COLO668 (cell line): ENCODE measurements around the gene MBOAT2.
"Not testable (repeated sequence)": the region's sequence is repeated elsewhere in the genome, so short reads cannot be mapped to it uniquely, and the experiment has no call there.

ENCODE experiments used
- DNase-seq: peaks from one replicate; lab custom pipeline; 2025; ENCODE audit not compliant: unreplicated experiment; lab: John Stamatoyannopoulos, UW

MBOAT2 gene

DNA sequence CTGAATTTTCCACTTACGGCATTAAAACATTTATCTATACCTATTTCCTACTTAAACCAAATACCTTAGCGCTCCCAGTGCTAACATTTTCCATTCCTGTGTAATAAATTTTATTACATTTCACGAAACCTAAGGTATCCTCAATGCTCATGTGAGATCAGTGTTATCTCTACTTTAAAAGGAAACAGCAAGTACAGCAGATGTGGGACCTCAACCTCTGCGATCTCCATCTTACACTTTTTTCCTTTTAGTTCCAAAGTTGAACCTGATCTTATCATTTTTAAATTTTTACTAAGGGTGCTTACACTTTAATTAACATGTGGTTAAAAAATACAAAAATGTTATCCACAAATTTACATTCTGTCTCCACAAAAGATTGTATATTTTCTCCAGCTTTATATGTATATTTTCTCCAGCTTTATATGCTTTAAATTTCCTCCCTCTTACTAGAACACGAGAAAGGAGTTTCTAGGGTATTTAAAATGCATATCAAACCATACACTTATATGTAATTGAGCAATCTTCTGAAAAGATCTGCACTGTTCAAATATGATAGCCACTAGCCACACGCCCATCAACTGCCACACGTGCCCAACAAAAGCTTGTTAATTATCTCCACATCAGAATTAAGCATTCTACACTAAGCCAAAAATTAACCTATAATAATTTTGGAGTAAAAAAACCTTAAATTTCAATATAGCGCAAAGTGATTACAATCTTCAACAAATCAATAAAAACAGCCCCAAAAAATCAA, 38.1 kb downstream of the MBOAT2 start:
- no peak for DNase-seq

DNA sequence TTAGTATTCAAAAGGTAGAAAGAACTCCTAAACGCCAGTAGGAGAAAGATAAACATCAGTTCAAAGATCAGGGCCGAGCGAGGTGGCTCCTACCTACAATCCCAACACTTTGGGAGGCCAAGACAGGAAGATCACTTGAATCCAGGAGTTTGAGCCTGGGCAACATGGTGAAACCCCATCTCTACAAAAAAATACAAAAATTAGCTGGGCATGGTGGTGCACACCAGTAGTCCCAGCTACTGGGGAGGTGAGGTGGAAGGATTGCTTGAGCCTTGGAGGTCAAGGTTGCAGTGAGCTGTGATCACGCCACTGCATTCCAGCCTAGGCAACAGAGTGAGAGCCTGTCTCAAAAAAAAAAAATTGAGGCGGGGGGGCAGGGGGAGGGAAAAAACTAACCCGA, 40.6 kb downstream of the MBOAT2 start:
- DNase-seq: no peak

DNA sequence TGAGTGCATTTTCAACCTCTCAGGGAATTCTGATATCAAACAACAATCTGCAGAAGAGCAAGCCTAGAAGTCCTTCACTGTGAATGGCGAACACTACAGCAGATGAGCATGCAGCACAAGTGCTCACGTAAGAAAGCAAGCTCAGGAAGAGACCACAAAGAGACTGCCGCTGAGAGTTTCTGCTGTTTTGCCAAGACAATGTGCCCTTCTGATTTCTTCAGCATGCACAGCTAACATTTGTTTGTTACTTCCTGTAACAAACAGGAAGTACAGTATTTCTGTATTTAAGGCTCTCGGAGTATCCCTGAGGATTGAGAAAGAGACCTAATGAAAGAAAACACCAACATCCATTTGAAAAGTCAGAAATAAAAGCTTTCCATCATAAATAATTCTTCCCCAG, 45.9 kb downstream of the MBOAT2 start:
- no peak for DNase-seq

DNA sequence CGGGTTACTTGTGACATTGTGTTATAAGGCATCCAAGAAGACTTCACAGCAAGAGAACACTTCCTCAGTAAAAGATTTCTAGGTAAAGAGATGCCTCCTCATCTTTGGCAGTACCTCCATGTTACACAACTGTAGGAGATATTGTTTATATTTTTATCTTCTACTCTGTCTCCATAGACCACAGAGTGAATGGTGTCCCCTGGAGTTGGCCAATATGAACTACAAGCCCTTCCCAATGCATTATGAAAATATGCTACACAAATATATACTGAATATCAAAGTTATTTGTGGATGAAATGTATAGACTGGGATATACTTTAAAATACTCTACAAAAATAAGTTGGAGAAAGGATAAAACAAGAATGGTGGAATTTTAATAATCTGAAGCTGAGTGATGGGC, 46.7 kb downstream of the MBOAT2 start:
- DNase-seq: no peak

DNA sequence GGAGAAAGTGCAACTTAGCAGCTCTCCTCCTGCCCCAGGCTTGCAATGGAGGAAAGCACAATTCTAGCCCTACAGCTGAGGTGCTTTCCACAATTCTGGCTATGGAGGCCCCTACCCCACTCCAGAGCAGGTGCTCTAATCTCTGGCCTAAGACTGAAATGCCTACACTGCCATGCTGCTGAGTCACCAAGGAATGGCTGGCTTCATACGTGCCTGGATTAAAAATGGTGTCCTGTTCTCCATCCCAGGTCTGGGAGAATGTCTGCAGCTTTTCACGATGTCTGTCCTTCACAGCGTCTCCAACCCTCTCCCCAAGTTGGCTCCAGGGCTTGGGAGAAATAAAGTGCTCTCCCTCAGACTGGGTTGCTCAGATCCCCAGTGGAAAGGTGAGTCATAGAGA, 48.5 kb downstream of the MBOAT2 start:
- DNase-seq: no peak

DNA sequence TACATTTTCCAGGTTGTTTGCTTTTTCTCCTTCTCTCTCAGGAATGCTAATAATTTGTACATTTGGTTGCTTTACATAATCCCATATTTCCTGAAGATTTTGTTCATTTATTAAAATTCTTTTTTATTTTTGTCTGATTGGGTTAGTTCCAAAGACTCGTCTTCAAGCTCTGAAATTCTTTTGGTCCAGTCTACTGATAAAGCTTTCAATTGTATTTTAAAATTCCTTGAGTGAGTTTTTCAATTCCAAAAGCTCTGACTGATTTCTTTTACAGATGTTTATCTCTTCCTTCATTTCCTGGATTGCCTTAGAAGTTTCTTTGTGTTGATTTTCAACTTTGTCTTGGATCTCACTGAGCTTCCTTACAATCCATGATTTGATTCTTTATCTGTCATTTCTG, 50.0 kb downstream of the MBOAT2 start:
- DNase-seq: no peak

DNA sequence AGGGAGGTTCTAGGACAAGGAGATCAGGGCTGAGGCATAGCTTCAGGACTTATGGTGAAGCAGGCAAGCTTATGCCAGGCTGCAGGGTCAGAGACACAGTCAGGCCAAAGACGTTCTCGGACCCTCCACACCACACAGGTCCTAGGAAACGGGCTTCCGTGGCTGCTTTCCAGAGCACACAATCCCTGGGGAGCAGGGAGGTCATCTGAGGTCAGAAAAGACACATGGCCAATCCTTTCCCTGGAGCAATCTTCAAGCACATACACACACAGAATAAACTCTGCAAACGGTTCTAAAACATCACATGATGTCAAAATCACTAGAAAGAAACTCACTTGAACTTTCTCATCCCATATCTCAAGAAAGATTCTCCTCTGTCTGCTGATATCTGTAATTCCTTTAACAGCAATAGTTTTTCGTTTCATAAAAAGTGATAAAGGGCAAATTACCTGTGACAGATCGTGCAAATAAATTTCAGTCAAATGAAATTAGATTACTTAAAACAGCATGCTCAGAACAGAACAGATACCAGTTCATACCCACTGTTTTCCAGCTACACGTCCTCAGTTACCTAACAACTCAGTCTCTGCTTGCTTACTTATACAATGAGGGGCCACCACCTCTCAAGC, 63.9 kb downstream of the MBOAT2 start:
- DNase-seq: no peak

DNA sequence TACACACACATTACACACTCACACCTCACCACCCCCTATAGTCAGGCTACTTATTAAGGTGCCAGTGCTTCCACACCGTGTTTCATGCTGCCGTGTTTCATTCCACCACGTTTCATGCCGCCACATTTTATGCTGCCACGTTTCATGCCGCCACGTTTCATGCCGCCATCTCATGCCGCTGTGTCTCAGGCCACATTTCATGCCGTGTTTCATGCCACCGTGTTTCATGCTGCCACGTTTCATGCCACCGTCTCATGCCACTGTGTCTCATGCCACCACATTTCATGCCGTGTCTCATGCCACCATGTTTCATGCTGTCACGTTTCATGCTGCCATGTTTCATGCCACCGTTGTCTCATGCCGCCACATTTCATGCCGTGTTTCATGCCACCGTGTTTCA, 65.1 kb downstream of the MBOAT2 start:
- no peak for DNase-seq

DNA sequence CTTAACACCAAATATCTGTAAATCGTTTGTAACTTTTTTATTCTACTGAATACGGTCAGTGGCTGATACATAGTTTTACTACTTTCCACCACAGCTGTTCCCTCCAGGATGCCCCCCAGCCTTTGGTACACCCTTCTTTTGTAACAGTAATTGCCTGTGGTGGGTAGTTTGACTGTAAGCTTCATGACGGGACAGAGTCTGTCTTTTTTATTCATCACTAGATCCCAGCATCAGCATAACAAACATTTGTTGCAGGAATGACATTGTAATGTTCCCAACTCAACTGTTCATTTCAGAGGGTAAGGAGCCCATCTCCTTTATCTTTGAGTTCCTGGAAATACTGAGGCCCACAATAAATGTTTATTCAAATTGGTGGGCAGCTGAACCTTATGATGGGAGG, 67.5 kb downstream of the MBOAT2 start:
- DNase-seq: no peak

DNA sequence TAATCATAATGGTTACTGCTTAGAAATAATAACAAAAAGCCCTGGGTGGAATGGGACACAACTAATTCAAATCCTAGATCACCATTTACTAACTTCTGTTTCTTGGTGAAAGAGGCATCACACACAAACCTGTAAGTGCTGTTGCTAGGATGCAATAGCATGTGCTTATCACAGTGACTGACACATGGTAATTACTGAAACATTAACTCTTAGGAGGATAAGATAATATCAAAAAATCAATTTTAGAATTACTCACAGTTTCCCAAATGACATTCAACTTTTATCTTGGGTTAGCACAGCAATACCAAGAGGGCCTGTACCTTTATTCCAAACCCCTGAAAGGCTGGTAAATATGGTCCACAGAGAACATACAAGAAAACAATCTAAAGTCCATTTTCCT, 69.1 kb downstream of the MBOAT2 start:
- DNase-seq: no peak

DNA sequence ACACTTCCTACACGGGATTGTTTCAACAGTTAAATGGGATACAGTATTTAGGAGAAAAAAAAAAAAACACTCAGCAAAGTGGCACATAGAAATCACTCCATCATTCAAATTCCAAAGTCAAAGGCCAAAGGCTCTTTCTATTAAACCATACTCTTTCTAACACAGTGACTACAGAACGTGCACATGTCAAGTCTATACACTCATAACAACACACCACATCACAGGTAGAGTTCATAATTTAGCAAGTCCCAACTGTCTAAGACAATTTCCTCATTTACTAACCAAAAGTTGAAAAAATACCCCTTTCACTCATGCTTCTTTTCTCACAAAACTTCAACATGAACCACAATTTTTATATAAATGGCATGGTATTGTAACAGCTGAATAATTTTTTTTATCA, 70.8 kb downstream of the MBOAT2 start:
- DNase-seq: no peak

DNA sequence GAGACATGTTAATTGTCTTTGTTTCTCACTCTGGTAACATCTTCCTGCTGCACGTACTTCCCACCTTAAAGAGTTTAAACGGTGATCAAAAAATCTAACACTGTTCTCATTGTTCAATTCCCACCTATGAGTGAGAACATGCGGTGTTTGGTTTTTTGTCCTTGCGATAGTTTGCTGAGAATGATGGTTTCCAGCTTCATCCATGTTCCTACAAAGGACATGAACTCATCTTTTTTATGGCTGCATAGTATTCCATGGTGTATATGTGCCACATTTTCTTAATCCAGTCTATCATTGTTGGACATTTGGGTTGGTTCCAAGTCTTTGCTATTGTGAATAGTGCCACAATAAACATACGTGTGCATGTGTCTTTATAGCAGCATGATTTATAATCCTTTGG, 73.3 kb downstream of the MBOAT2 start:
- DNase-seq: not testable (repeated sequence)

DNA sequence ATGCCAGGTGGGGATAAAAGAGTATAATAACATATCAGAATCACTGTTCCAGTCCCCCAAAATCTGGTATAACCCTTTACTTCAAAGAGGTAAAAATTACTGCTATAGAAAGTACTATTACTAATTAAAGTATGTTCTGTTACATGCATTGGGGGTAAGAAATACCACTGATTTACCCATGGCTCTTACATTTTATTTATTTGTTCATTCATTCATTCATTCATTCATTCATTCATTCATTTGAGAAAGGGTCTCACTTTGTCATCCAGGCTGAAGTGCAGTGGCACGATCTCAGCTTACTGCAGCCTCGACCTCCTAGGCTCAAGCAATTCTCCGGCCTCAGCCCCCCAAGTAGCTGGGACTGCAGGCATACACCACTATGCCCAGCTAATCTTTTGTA, 74.4 kb downstream of the MBOAT2 start:
- no peak for DNase-seq

DNA sequence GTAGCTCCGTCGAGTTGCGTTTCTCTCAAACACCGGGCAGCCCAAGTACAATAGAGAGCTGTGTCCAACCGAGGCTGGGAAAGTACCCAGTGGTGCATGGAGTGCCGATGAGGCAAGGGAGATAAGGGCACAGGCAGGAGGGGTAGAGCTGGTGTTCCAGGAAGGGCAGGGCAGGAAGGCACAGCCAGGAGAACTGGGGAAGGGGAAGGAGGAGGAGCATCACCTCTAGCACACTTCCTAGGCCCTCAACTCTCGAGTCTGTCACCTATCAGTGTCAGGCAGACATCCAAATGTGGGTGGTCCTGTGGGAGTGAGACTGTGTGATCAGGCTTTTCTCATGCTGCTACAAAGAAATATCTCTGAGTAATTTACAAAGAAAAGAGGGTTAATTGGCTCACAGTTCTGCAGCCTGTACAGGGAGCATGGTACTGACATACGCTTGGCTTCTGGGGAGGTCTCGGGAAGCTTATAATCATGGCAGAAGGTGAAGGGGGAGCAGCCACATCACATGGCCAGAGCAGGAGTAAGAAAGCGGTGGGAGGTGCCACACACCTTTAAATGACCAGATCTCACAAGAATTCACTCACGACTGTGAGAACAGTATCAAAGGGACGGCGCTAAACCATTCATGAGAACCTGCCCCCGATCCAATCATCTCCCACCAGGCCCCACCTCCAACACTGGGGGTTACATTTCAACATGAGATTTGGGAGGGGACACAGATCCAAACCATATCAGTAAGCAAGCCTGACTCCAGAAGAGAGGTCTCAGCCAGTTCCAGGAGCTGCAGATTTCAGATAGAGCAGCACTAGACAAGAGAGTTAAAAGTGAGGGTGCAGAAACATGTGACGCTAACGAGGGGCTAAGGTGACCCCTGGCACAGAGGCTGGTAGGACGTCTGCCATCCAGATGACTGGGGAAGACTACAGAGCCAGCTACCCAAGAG, 75.7 kb downstream of the MBOAT2 start:
- DNase-seq: no peak

DNA sequence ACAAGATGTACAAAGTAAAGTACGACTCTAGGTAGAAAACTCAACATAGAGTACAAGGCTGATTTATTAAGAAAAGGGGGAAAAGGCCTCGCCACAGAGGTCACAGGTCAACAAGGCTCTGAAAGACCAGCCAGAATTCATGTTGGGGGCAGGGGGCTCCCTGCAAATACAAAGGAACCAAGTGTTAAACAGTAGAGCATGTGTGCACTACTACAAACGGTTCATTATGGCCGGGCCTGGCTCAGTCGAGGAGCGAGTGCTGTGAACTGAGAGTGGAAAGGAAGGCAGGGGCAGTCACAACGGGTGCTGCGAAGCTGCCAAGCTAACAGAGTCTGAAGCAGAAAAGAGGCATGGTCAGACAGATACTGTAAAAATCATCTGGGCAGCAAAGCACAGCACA, 77.1 kb downstream of the MBOAT2 start:
- DNase-seq: no peak

DNA sequence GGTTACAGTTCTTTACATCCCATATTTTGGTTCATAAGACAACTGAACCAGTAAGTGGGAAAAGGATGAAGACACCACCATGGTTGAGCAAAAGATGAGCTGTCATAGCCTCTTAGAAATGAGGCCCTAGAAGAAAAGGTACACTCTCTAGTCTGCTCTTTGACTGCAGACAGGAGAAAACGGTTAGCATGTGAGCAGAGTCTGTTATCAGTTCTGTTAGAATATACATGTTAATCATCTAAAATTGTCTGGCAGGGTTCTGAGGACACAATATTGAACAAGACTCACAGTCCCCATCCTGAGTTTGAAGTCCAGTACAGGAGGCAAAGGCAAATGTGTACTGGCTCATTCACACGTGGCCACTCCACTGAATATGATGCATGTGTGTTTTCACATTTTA, 78.1 kb downstream of the MBOAT2 start:
- no peak for DNase-seq

DNA sequence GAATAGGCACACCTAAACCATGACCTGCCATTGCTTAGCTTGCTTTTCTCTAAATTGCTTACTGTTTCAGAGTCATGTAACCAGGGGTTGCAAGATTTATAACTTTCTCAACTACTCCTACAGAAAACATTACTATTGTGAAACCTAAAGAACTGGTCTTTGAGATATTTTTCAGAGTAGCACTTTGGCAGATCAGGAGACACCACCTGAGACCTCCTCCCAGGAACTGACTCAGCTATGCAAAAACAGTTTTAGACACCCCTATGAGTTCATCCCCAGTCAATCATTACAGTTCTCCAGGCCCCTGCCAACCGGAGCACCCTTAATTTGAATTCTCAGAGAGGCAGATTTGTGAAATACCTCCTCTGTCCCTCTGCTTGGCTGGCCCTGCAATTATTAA, 80.3 kb downstream of the MBOAT2 start:
- no peak for DNase-seq

DNA sequence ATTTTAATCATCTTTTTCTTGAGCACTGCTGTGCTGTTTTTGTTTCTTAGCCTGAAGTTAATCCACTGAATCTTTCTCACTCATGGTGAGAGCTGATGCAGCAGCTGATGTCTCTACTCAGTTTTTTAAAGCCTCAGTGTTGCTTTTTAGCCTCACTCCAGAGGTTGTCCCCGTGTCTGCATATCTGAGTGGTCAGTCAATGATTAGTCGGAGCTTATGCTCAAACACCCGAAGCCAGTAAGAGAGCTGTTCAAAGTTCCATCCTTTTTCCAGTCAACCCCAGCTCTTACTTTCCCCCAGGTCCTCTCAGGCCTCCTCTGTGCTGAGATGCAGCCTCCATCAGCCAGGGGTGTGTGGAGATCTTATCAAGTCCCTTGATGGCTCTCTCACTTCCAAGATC, 81.1 kb downstream of the MBOAT2 start:
- no peak for DNase-seq

DNA sequence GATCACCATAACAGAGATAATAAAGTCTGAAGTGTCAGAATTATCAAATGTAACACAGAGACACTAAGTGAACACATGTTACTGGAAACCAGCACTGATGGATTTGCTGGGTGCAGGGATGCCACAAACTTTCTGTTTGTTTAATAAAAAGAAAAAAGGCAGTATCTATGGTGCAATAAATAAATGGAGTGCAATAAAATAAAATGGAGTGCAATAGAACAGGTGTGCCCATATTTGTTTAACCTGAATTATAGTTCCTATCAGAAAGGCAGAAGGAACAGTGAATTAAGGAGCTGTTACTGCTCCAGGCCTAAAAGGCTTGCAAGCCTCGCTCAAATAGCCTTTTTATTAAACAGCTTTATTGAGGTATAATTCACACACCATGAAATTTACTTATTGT, 85.1 kb downstream of the MBOAT2 start:
- DNase-seq: no peak

DNA sequence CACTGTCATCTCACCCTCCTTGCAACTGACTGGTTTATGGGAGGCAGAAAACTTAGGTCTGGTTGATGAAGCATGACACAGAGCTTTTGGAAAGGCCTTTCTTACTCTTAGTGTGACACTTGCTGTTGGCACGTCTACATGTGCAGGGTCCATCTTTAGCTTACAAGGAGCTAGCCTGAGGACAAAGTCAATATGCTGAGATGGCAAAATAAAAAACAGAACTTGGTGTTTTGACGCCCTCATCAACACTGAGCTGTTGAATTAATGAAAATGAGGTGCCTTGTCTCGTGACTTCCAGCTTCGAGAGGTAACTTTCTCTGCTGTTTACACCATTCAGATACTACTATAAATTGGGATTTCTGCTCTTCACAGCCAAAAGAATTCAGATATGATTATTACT, 87.5 kb downstream of the MBOAT2 start:
- DNase-seq: no peak

DNA sequence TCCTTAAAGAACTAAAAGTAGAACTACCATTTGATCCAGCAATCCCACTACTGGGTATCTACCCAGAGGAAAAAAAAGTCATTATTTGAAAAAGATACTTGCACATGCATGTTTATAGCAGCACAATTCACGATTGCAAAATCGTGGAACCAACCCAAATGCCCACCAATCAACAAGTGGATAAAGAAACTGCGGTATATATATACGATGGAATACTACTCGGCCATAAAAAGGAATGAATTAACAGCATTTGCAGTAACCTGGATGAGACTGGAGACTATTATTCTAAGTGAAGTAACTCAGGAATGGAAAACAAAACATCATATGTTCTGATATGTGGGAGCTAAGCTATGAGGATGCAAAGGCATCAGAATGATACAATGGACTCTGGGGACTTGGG, 89.7 kb downstream of the MBOAT2 start:
- not testable (repeated sequence) for DNase-seq

DNA sequence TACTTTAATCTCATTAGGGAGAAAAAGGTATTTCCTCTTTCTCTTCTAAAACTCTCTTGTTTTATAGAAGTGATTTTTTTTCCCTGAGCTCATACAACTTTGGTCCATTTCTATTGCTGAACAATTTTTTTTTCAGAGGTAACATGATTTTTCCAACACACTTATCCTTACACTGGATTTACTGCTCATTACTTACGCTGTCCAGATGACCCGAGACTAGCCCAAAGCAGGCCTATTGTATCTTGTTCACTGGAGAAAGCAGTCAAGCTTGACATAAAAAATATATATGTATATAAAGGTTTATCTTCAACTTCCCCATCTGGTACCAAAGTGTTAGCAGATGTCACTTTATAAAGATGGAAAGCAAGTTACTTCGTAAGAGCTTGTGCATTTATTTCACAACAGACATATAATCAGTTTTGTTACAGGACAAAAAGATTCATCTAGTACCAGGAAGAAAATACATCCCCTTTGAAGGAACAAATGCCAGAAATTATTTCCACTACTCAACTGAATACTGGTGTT, 95.7 kb downstream of the MBOAT2 start:
- DNase-seq: no peak
